H1 (cell line): ENCODE measurements around the gene DPEP1. TPM values are rescaled to one million over a fixed set of nuclear protein-coding genes. Genes with fewer than 3 reads are reported as not detected.

ENCODE experiments used
- CTCF ChIA-PET: fragments of 300-600 bp; sonication (Branson Sonifier 250); formaldehyde crosslinking; loops from one replicate; lab custom pipeline; 2021; ENCODE audit not compliant: partially characterized antibody; lab: Charles Lee
- POLR2A ChIA-PET: fragments of 300-600 bp; sonication (Branson Sonifier 250); formaldehyde crosslinking; loops from one replicate; lab custom pipeline; 2021; ENCODE audit warnings: inconsistent platforms; ENCODE audit not compliant: partially characterized antibody; lab: Charles Lee
- DNase-seq, 2 experiments: peaks; one replicate each; pipeline versions ENCODE4 v3.0.0 to v3.0.0-alpha.2; 2010 to 2022; ENCODE audit warnings: low spot score in 2 of 2, low read depth in 1 of 2, mixed read lengths in 1 of 2
- FAIRE-seq: peaks from 2 replicates; lab custom pipeline; 2011; peaks lifted over from hg19 to GRCh38; lab: Jason Lieb, UNC
- H2AFZ ChIP-seq: 2 replicates; pipeline ENCODE4 v1.8.1; 2012; ENCODE audit warnings: low read length, inconsistent platforms
- H2AK5ac ChIP-seq: 2 replicates; pipeline ENCODE4 v1.6.1; 2013; ENCODE audit warnings: low read depth, low read length
- H2BK120ac ChIP-seq: replicated peaks from 2 replicates; pipeline ENCODE3; 2013; ENCODE audit warnings: low read depth, low read length, inconsistent platforms
- H2BK12ac ChIP-seq: 2 replicates; pipeline ENCODE4 v1.6.1; 2013; ENCODE audit warnings: low read depth, low read length
- H2BK15ac ChIP-seq: 2 replicates; pipeline ENCODE4 v1.6.1; 2013; ENCODE audit warnings: low read length
- H2BK20ac ChIP-seq: 2 replicates; pipeline ENCODE4 v1.6.1; 2013; ENCODE audit warnings: low read length
- H2BK5ac ChIP-seq: 2 replicates; pipeline ENCODE4 v1.6.1; 2013; ENCODE audit warnings: low read depth, low read length
- H3K14ac ChIP-seq: 2 replicates; pipeline ENCODE4 v1.6.1; 2013; ENCODE audit warnings: inconsistent platforms; ENCODE audit not compliant: insufficient read length
- H3K18ac ChIP-seq: 2 replicates; pipeline ENCODE4 v1.6.1; 2013; ENCODE audit warnings: low read length; ENCODE audit errors: extremely low read depth
- H3K23ac ChIP-seq: 2 replicates; pipeline ENCODE4 v1.6.1; 2013; ENCODE audit warnings: inconsistent platforms; ENCODE audit not compliant: insufficient read length
- H3K23me2 ChIP-seq: 2 replicates; pipeline ENCODE4 v1.6.1; 2013; ENCODE audit warnings: low read depth, low read length
- H3K27ac ChIP-seq: 2 replicates; pipeline ENCODE4 v1.6.1; 2011; ENCODE audit warnings: low read depth, low read length, inconsistent platforms
- H3K27me3 ChIP-seq, 4 experiments: replicated peaks in 1 of 4; 1 replicate in 1 of 4; 2 replicates in 3 of 4; pipeline versions ENCODE4 v1.6.1 to v1.8.1; 2011 to 2013; ENCODE audit warnings: low read length in 3 of 4, mild to moderate bottlenecking in 3 of 4, inconsistent platforms in 2 of 4, mixed read lengths in 2 of 4, moderate library complexity in 1 of 4; ENCODE audit not compliant: control insufficient read depth in 3 of 4, insufficient read depth in 3 of 4; ENCODE audit errors: extremely low read depth in 1 of 4
- H3K36me3 ChIP-seq, 4 experiments: 2 replicates each; pipeline versions ENCODE4 v1.6.1 to v1.8.1; 2011 to 2013; ENCODE audit warnings: mild to moderate bottlenecking in 4 of 4, low read length in 3 of 4, moderate library complexity in 2 of 4, control low read depth in 1 of 4, inconsistent platforms in 1 of 4; ENCODE audit not compliant: insufficient read depth in 4 of 4, control insufficient read depth in 2 of 4
- H3K4ac ChIP-seq: replicated peaks from 2 replicates; pipeline ENCODE3; 2013; ENCODE audit warnings: low read length, low read depth, mixed read lengths, inconsistent platforms; ENCODE audit not compliant: insufficient read length
- H3K4me1 ChIP-seq, 4 experiments: replicated peaks in 1 of 4; 1 replicate in 1 of 4; 2 replicates in 3 of 4; pipeline versions ENCODE4 v1.6.1 to v1.8.1; 2011 to 2013; ENCODE audit warnings: low read length in 3 of 4, inconsistent platforms in 2 of 4, mixed read lengths in 1 of 4; ENCODE audit not compliant: insufficient read depth in 4 of 4, control insufficient read depth in 3 of 4
- H3K4me2 ChIP-seq, 2 experiments: 2 replicates each; pipeline versions ENCODE4 v1.6.1 to v1.8.1; 2011 to 2013; ENCODE audit warnings: low read depth in 2 of 2, low read length in 2 of 2, control low read depth in 1 of 2, inconsistent platforms in 1 of 2, mild to moderate bottlenecking in 1 of 2; ENCODE audit not compliant: insufficient read depth in 1 of 2
- H3K4me3 ChIP-seq, 4 experiments: fragments of 200-600, 300-600 bp in 1 of 4; sonication (generic), shearing (Covaris generic), sonication (Bioruptor Twin) in 1 of 4; 2 replicates each; pipeline versions ENCODE4 v1.5.1 to v1.8.1; 2011 to 2016; ENCODE audit warnings: low read length in 4 of 4, low read depth in 3 of 4, control low read depth in 2 of 4, inconsistent platforms in 2 of 4, mild to moderate bottlenecking in 2 of 4, mixed read lengths in 1 of 4, moderate library complexity in 1 of 4; ENCODE audit not compliant: insufficient read depth in 2 of 4; ENCODE audit errors: extremely low read depth in 1 of 4
- H3K56ac ChIP-seq: replicated peaks from 2 replicates; pipeline ENCODE3; 2013; ENCODE audit warnings: low read depth, mild to moderate bottlenecking, mixed read lengths, low read length, inconsistent platforms; ENCODE audit not compliant: insufficient read length
- H3K79me1 ChIP-seq: 2 replicates; pipeline ENCODE4 v1.6.1; 2013; ENCODE audit warnings: low read depth, low read length, control low read depth
- H3K79me2 ChIP-seq, 2 experiments: 2 replicates each; pipeline versions ENCODE4 v1.6.1 to v1.8.1; 2012 to 2013; ENCODE audit warnings: low read length in 2 of 2, mild to moderate bottlenecking in 2 of 2, inconsistent platforms in 1 of 2; ENCODE audit not compliant: insufficient read depth in 2 of 2, control insufficient read depth in 1 of 2
- H3K9ac ChIP-seq, 4 experiments: replicated peaks in 1 of 4; 1 replicate in 1 of 4; 2 replicates in 3 of 4; pipeline versions ENCODE4 v1.6.1 to v1.8.1; 2011 to 2013; ENCODE audit warnings: low read depth in 3 of 4, low read length in 3 of 4, control low read depth in 2 of 4, mild to moderate bottlenecking in 2 of 4, moderate library complexity in 2 of 4, inconsistent platforms in 1 of 4; ENCODE audit errors: extremely low read depth in 1 of 4
- H3K9me3 ChIP-seq, 2 experiments: 2 replicates each; pipeline versions ENCODE4 v1.6.1 to v1.8.1; 2012 to 2013; ENCODE audit warnings: mild to moderate bottlenecking in 2 of 2, moderate library complexity in 2 of 2, control low read depth in 1 of 2, inconsistent platforms in 1 of 2, low read depth in 1 of 2, low read length in 1 of 2, mixed read lengths in 1 of 2; ENCODE audit not compliant: insufficient read depth in 2 of 2
- H4K20me1 ChIP-seq, 2 experiments: replicated peaks in 1 of 2; 2 replicates each; pipeline versions ENCODE3 to v1.8.1; 2011 to 2013; ENCODE audit warnings: inconsistent platforms in 2 of 2, low read length in 2 of 2, mild to moderate bottlenecking in 1 of 2; ENCODE audit not compliant: insufficient read depth in 2 of 2, control insufficient read depth in 1 of 2
- H4K5ac ChIP-seq: 2 replicates; pipeline ENCODE4 v1.6.1; 2013; ENCODE audit warnings: low read length, low read depth, mixed read lengths, inconsistent platforms; ENCODE audit not compliant: insufficient read length
- H4K8ac ChIP-seq: 2 replicates; pipeline ENCODE4 v1.8.0; 2013; ENCODE audit warnings: mild to moderate bottlenecking, moderate library complexity, low read length, inconsistent platforms; ENCODE audit not compliant: insufficient read depth; ENCODE audit errors: extremely low read depth
- H4K91ac ChIP-seq: replicated peaks from 2 replicates; pipeline ENCODE3; 2013; ENCODE audit warnings: low read length, mixed read lengths, inconsistent platforms; ENCODE audit not compliant: insufficient read length
- ATF3 ChIP-seq: IDR thresholded peaks from 2 replicates; pipeline ENCODE4 v1.6.1; 2011; ENCODE audit warnings: low read depth, mild to moderate bottlenecking, low read length; ENCODE audit not compliant: insufficient read depth
- CREB1 ChIP-seq: IDR thresholded peaks from 2 replicates; pipeline ENCODE4 v1.6.1; 2012; ENCODE audit warnings: inconsistent platforms
- FOSL1 ChIP-seq: IDR thresholded peaks from 2 replicates; pipeline ENCODE4 v1.6.1; 2011; ENCODE audit warnings: mild to moderate bottlenecking, low read depth, low read length, moderate library complexity; ENCODE audit not compliant: insufficient read depth
- NRF1 ChIP-seq: IDR thresholded peaks from 2 replicates; pipeline ENCODE4 v1.6.1; 2011; ENCODE audit warnings: mild to moderate bottlenecking, low read depth, low read length, improper control_type of control experiment
- PHF8 ChIP-seq: fragments of 200-600 bp; sonication (generic); conservative IDR thresholded peaks from 2 replicates; pipeline ENCODE4 v1.7.1; 2012; ENCODE audit warnings: low read depth, mild to moderate bottlenecking, inconsistent platforms, low read length, moderate library complexity
- RXRA ChIP-seq: IDR thresholded peaks from 2 replicates; pipeline ENCODE4 v1.6.1; 2011; ENCODE audit warnings: low read depth, mild to moderate bottlenecking, low read length, moderate library complexity; ENCODE audit not compliant: insufficient read depth
- SIRT6 ChIP-seq: IDR thresholded peaks from one replicate; pipeline ENCODE4 v1.7.1; 2012; ENCODE audit warnings: low read length, inconsistent platforms
- TAF7 ChIP-seq: optimal IDR thresholded peaks from 2 replicates; pipeline ENCODE3; 2011; ENCODE audit warnings: low read depth, mild to moderate bottlenecking, inconsistent platforms, low read length, moderate library complexity, borderline replicate concordance
- WGBS, 2 experiments: shearing (Covaris generic) in 1 of 2; methylation state at CpG; one replicate each; pipeline versions ENCODE4 v1.1.6 to v1.1.7; 2013 to 2015; ENCODE audit warnings: low lambda C conversion rate in 2 of 2, mixed read lengths in 2 of 2, inconsistent platforms in 1 of 2, low coverage in 1 of 2, missing lambda C conversion rate in 1 of 2; ENCODE audit not compliant: insufficient replicate concordance in 2 of 2, insufficient coverage in 1 of 2, insufficient read length in 1 of 2; ENCODE audit errors: extremely low coverage in 1 of 2, missing lambda C conversion rate in 1 of 2; 5-methylcytosine and 5-hydroxymethylcytosine counted together
- polyA plus RNA-seq, 7 experiments: library from polyadenylated mRNA; depleted of rRNA in 3 of 7; stranded (reverse) in 5 of 7; unstranded in 2 of 7; fragments of >200 nt in 5 of 7; fragments of 200-250 nt in 2 of 7; gene quantifications; 1 replicate in 5 of 7; 2 replicates in 1 of 7; 4 replicates in 1 of 7; pipeline versions ENCODE4 v1.2.1 to v1.2.3, GENCODE V29; 2011 to 2013; ENCODE audit warnings: missing spikeins in 2 of 7, mixed read lengths in 2 of 7
- total RNA-seq: library from RNA; stranded (reverse); fragmentation: NEBNext Ultra II Directional; extraction: Animal tissue kit (Norgen Biotek cat#: 25700); gene quantifications from 2 replicates; pipeline ENCODE4 v1.2.1, GENCODE V29; 2021
- TF ChIP-seq, protein P1 (sequence below): IDR thresholded peaks from 2 replicates; pipeline ENCODE4 v1.6.1; 2012; ENCODE audit warnings: inconsistent platforms
- TF ChIP-seq, protein P2 (sequence below): IDR thresholded peaks from 2 replicates; pipeline ENCODE4 v1.6.1; 2012; ENCODE audit warnings: low read length, inconsistent platforms

DPEP1 gene
- total and polyA plus RNA-seq, 2 of the 8 experiments (the other 6 are each of a cell fraction or from before 2014, with no cell fraction given): 2.8 to 3.1 TPM

GRCh38 chr16:89668790-89669158, 55.3 kb downstream of the DPEP1 start:
- Histone ChIP-seq H3K23ac (no peak overlapping the region), H2BK120ac (no peak overlapping the region), H3K9me3 (peaks cover 5 to 10% of the 10 kb centered on the region in 2 experiments), H4K20me1 (peaks cover 0 to 2% of the 10 kb centered on the region in 2 experiments), H3K4me2 (no peak overlapping the region), H3K27ac (no peak overlapping the region), H3K79me2 (no peaks in the 10 kb centered on the region), H3K56ac (no peak overlapping the region), H2BK15ac (no peak overlapping the region), H3K23me2 (no peaks in the 10 kb centered on the region), H2BK5ac (no peak overlapping the region), H3K18ac (no peak overlapping the region), H3K4ac (no peak overlapping the region), H3K27me3 (no peaks in the 10 kb centered on the region), H3K36me3 (0 out of 8 replicates have a peak, but pooled peaks cover 0 to 4% (median 0%) of the 10 kb centered on the region in 4 experiments), H2BK12ac (no peak overlapping the region), H3K14ac (no peak overlapping the region), H4K5ac (no peak overlapping the region), H2BK20ac (no peak overlapping the region), H2AFZ (no peak overlapping the region), H4K91ac (no peak overlapping the region), H3K4me1 (no peaks in the 10 kb centered on the region), H3K79me1 (no peaks in the 10 kb centered on the region), H3K4me3 (no peak overlapping the region), H3K9ac (no peak overlapping the region), H4K8ac (no peak overlapping the region), H2AK5ac (no peak overlapping the region)
- DNase-seq (no peak), FAIRE-seq (no peak)
- POLR2A ChIA-PET: interaction anchor here (0.9 to 1.7 kb wide), 3 partner anchors 18 to 288 kb away, joined by 3 to 4 read pairs (median 4); partner anchors contain the start of gene CDK10
- 89% methylated on average over 5 of the region's 5 CpGs; no CpG with 5 or more reads in 1 of the 2 experiments for WGBS, 2 experiments
- CTCF ChIA-PET: interaction anchor here (0.6 to 3.2 kb wide), 13 partner anchors 8 to 143 kb away, joined by 3 to 20 read pairs (median 3); partner anchors contain the start of gene DPEP1
- TF ChIP-seq NRF1: no peak
- TF ChIP-seq, protein P1, sequence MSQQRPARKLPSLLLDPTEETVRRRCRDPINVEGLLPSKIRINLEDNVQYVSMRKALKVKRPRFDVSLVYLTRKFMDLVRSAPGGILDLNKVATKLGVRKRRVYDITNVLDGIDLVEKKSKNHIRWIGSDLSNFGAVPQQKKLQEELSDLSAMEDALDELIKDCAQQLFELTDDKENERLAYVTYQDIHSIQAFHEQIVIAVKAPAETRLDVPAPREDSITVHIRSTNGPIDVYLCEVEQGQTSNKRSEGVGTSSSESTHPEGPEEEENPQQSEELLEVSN: no peak
- TF ChIP-seq ATF3: no peak
- TF ChIP-seq, protein P2, sequence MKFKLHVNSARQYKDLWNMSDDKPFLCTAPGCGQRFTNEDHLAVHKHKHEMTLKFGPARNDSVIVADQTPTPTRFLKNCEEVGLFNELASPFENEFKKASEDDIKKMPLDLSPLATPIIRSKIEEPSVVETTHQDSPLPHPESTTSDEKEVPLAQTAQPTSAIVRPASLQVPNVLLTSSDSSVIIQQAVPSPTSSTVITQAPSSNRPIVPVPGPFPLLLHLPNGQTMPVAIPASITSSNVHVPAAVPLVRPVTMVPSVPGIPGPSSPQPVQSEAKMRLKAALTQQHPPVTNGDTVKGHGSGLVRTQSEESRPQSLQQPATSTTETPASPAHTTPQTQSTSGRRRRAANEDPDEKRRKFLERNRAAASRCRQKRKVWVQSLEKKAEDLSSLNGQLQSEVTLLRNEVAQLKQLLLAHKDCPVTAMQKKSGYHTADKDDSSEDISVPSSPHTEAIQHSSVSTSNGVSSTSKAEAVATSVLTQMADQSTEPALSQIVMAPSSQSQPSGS: no peak
- no peak for TF ChIP-seq FOSL1
- TF ChIP-seq TAF7: no peak
- TF ChIP-seq RXRA: no peak
- no peak for TF ChIP-seq CREB1
- no peak for TF ChIP-seq PHF8
- TF ChIP-seq SIRT6: no peak
